GM12865 (cell line): Measurements from ENCODE around the gene KIF24.
"Not testable (repeated sequence)": the region's sequence is repeated elsewhere in the genome, so short reads cannot be mapped to it uniquely, and the experiment has no call there.

ENCODE experiments used
- DNase-seq: peaks from one replicate; pipeline ENCODE4 v3.0.0; 2010; ENCODE audit warnings: low read depth
- H3K4me3 ChIP-seq: 2 replicates; pipeline ENCODE4 v1.5.1; 2011; ENCODE audit warnings: mild to moderate bottlenecking, low read depth, low read length, control low read depth
- TF ChIP-seq, protein P1 (sequence below): IDR thresholded peaks from 2 replicates; pipeline ENCODE4 v1.5.1; 2011; ENCODE audit warnings: low read length, control low read depth, low read depth, inconsistent platforms; ENCODE audit not compliant: insufficient read depth; ENCODE audit errors: missing control alignments

The KIF24 gene

DNA sequence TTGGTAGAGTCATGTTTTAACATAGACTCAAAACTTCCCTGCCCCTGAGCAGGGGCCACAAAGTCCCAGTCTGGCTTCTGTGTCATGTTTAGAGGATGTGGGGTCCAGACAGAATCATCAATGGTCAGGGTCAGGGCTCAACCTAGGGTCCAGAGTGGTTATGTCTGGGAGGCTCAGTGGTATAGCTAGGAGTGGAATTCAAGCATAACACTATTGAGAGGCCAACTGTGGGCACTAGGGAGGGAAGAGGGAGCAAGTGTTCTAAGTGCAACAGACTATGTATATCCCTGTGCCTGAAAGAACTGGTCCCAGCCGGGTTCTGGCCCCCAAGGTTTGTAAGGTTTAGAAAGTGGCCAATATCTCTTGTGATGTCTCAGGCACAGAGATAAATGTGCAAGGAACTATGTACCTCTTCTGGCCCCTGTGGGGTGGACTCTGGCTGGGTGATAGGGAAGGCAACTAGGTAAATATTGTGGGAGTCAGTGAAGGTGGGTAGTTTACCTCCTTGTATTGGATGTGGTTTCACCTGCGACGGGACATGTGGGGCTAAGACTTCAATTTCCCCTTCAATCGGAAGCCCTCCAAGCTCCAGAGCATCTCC, 33.6 kb upstream of the KIF24 start:
- TF ChIP-seq, protein P1, sequence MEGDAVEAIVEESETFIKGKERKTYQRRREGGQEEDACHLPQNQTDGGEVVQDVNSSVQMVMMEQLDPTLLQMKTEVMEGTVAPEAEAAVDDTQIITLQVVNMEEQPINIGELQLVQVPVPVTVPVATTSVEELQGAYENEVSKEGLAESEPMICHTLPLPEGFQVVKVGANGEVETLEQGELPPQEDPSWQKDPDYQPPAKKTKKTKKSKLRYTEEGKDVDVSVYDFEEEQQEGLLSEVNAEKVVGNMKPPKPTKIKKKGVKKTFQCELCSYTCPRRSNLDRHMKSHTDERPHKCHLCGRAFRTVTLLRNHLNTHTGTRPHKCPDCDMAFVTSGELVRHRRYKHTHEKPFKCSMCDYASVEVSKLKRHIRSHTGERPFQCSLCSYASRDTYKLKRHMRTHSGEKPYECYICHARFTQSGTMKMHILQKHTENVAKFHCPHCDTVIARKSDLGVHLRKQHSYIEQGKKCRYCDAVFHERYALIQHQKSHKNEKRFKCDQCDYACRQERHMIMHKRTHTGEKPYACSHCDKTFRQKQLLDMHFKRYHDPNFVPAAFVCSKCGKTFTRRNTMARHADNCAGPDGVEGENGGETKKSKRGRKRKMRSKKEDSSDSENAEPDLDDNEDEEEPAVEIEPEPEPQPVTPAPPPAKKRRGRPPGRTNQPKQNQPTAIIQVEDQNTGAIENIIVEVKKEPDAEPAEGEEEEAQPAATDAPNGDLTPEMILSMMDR: no peak
- H3K4me3 ChIP-seq: no peak overlapping the region
- DNase-seq: no peak

DNA sequence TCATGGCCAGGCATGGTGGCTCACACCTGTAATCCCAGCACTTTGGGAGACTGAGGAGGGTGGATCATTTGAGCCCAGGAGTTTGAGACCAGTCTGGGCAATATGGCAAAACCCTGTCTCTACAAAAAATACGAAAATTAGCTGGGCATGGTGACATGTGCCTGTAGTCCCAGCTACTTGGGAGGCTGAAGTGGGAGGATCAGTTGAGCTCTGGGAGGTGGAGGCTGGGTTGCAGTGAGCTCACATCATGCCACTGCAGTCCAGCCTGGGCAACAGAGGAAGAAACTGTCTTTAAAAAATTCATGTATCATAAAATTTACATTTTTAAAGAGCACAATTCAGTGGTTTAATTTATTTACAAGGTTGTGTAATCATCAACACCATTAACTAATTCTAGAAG, 23.9 kb upstream of the KIF24 start:
- not testable (repeated sequence) for H3K4me3 ChIP-seq, DNase-seq

DNA sequence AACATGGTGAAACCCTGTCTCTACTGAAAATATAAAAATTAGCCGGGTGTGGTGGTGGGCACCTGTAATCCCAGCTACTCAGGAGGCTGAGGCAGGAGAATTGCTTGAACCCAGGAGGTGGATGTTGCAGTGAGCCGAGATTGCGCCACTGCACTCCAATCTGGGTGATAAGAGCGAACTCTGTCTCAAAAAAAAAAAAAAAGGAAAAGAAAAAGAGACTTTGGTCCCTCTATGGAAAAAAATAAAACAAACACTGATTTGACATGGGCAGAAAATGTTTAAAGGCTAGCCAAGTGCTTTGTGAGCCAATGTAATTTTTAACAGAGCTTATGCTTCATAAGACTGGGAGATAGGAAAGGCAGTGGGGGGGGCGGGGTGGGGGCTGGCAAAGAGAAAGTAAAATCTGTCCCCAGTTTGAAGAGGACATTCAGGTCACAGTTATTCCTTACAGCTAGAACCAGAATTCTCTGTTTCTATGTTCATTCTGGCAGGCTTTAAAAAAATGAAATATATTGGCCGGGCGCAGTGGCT, 23.1 kb upstream of the KIF24 start:
- not testable (repeated sequence) for H3K4me3 ChIP-seq, DNase-seq

DNA sequence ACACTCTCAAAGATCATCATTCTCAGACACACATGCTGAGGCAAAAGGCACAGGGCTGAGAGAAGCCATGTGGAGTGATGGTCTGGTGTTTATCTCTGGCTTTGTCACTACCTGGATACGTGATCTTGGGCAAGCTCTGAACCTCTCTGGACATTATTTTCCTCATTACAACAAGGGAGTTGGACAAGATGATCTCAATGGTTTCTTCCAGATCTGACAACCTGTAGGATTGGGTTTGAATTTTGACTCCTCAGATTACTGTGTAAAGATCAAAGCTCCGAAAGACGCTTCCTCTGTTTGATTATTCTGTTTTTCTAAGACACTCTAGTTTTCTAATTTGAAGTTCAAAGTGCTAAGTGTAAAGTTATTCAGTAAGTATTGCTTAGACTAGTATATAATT, 20.3 kb upstream of the KIF24 start:
- H3K4me3 ChIP-seq: no peak overlapping the region
- TF ChIP-seq, protein P1: no peak
- no peak for DNase-seq

DNA sequence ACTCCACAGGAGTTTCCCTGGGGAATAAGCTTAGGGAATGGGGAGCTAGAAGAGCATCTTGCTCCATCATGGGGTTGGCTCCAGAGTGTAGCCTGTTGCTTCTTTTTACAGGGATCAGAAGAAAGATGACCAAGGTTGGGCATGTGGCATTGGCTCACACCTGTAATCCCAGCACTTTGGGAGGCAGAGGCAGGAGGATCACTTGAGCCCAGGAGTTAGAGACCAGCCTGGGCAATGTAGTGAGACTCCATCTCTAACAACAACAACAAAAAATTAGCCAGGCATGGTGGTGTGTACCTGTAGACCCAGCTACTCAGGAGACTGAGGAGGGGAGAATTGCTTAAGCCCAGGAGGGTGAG, 18.7 kb upstream of the KIF24 start:
- TF ChIP-seq, protein P1: no peak
- DNase-seq: no peak

DNA sequence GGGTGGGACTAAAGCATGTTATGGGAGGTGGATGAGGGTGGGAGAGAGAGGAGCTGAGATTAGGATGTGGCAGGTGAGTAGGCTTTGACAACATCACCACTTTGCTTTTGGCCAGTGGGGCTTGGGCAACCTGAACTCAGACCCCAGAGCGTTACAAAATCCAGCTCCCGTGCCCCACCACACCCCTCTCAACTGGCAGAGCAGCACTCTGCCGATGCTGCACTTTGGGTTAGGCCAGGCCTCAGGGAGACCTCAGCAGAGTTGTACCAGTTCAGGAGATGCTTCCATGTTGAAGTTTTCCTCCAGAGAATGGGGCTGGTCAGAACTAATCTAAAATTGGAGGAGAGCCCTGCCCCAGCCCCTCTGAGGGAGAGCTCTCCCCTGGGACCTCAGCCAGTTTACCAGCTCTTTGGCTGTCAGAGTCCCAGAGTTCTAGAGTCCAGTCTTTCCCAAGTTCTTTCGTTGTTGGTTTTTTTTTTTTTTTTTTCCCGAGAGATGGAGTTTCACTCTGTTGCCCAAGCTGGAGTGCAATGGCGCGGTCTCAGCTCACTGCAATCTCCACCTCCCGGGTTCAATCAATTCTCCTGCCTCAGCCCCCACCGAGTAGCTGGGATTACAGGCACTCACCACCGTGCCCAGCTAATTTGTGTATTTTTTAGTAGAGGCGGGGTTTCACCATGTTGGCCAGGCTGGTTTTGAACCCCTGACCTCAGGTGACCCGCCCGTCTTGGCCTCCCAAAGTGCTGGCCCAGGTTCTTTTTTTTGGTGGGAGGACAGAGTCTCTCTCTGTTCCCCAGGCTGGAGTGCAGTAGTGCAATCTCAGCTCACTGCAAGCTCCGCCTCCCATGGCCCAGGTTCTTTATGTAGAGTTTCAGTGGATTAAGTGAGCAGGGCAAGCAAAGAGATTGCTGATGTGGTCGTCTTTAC, 18.1 kb upstream of the KIF24 start:
- no peak for DNase-seq

More for the DNA sequence above, 18.7 kb upstream of the KIF24 start:
- no peak overlapping the region for H3K4me3 ChIP-seq

DNA sequence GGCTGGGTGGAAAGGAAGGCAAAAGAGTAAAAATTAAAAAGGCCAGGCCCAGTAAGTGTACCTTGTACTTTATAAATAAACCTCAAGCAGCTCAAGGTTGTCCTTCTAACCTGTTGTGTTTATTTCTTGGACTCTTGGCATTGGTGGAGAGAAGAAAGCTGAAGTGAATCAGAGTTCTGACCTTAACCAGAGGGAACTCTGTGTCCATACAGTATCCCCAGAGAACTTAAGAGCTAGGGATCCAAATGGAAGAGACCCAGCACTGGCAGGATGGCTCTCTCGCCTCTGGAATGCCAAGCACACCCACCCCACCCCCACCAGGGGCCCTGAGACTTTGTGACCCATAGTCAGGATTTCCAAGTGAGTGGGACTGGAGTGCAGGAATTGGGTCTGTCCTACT, 14.5 kb upstream of the KIF24 start:
- H3K4me3 ChIP-seq: no peak overlapping the region
- TF ChIP-seq, protein P1: no peak
- no peak for DNase-seq

More for the DNA sequence above, 18.1 kb upstream of the KIF24 start:
- TF ChIP-seq, protein P1: no peak
- no peak overlapping the region for H3K4me3 ChIP-seq
